Caco-2 (cell line): Measurements from ENCODE around the gene ZDHHC19. TPM values are rescaled to one million over a fixed set of nuclear protein-coding genes. Genes with fewer than 3 reads are reported as not detected.

Source experiments
- BruUV-seq: library from RNA; stranded (reverse); fragments of 400-500 nt; replicated peaks from 2 replicates; lab custom pipeline; 2021; lab: Mats Ljungman, UMichigan
- CTCF ChIA-PET: fragments of 300-600 bp; sonication (Branson Sonifier 250); formaldehyde crosslinking; loops from one replicate; lab custom pipeline; 2022; ENCODE audit warnings: antibody characterized with exemption; lab: Charles Lee
- POLR2A ChIA-PET: fragments of 300-600 bp; sonication (Branson Sonifier 250); formaldehyde crosslinking; loops from one replicate; lab custom pipeline; 2022; ENCODE audit warnings: antibody characterized with exemption; lab: Charles Lee
- DNase-seq, 2 experiments: peaks; one replicate each; pipeline versions ENCODE4 v3.0.0 to v3.0.0-alpha.2; 2020 to 2022
- H3K27me3 ChIP-seq: replicated peaks from 2 replicates; pipeline ENCODE4 v1.6.0; 2011; ENCODE audit warnings: low read length; ENCODE audit not compliant: control insufficient read depth, insufficient read depth
- H3K36me3 ChIP-seq: 2 replicates; pipeline ENCODE4 v1.5.1; 2011; ENCODE audit warnings: low read length; ENCODE audit not compliant: control insufficient read depth, insufficient read depth
- H3K4me1 ChIP-seq: fragments of 250-450 bp; sonication (Bioruptor Pico); 2 replicates; pipeline ENCODE4 v1.5.1; 2020; ENCODE audit warnings: mild to moderate bottlenecking
- H3K4me3 ChIP-seq: 2 replicates; pipeline ENCODE4 v1.5.1; 2011; ENCODE audit warnings: low read depth, mild to moderate bottlenecking, control low read depth, low read length
- H3K9me3 ChIP-seq: fragments of 250-450 bp; sonication (Bioruptor Pico); 2 replicates; pipeline ENCODE4 v1.5.1; 2020; ENCODE audit warnings: mild to moderate bottlenecking, moderate library complexity
- H3K27ac Mint-ChIP-seq: one replicate; pipeline ENCODE4 v1.8.0; 2022; ENCODE audit warnings: mixed read lengths; ENCODE audit not compliant: unreplicated experiment
- H3K27me3 Mint-ChIP-seq: one replicate; pipeline ENCODE4 v1.8.0; 2022; ENCODE audit warnings: mixed read lengths; ENCODE audit not compliant: insufficient read depth, unreplicated experiment
- H3K36me3 Mint-ChIP-seq: one replicate; pipeline ENCODE4 v1.8.0; 2022; ENCODE audit warnings: mild to moderate bottlenecking, mixed read lengths; ENCODE audit not compliant: insufficient read depth, unreplicated experiment
- H3K4me1 Mint-ChIP-seq: one replicate; pipeline ENCODE4 v1.8.0; 2022; ENCODE audit warnings: low read depth, mixed read lengths; ENCODE audit not compliant: unreplicated experiment
- H3K4me3 Mint-ChIP-seq: one replicate; pipeline ENCODE4 v1.8.0; 2022; ENCODE audit warnings: mild to moderate bottlenecking, moderate library complexity, mixed read lengths; ENCODE audit not compliant: unreplicated experiment
- H3K9me3 Mint-ChIP-seq: one replicate; pipeline ENCODE4 v1.8.0; 2022; ENCODE audit warnings: mixed read lengths; ENCODE audit not compliant: unreplicated experiment
- CTCF ChIP-seq, 2 experiments: fragments of 200-600 bp in 1 of 2; IDR thresholded peaks; 1 replicate in 1 of 2; 2 replicates in 1 of 2; pipeline versions ENCODE4 v1.5.1 to v1.8.0; 2011 to 2022; ENCODE audit warnings: antibody characterized with exemption in 1 of 2, control low read depth in 1 of 2, inconsistent platforms in 1 of 2, low read depth in 1 of 2, low read length in 1 of 2, mild to moderate bottlenecking in 1 of 2, moderate library complexity in 1 of 2; ENCODE audit not compliant: insufficient read depth in 1 of 2, severe bottlenecking in 1 of 2, unreplicated experiment in 1 of 2
- intact Hi-C: fragments of 100-400 bp; cut with micrococcal nuclease; formaldehyde crosslinking; loops from one replicate; pipeline ENCODE4 v1.10.0; 2022; ENCODE audit not compliant: unreplicated experiment
- total RNA-seq: library from RNA; stranded (reverse); gene quantifications from 2 replicates; pipeline ENCODE4 v1.2.3, GENCODE V29; 2022

ZDHHC19 gene
- total RNA-seq, 1 experiment from 2014 or later: not detected

GRCh38 chr3:196219970-196220311 lies 8.7 kb upstream of the ZDHHC19 start:
- ChIA-PET CTCF (no interaction called here), POLR2A (no interaction called here)
- Mint-ChIP-seq H3K4me3 (no peak overlapping the region), H3K9me3 (no peaks in the 10 kb centered on the region), H3K36me3 (no peaks in the 10 kb centered on the region), H3K27me3 (no peaks in the 10 kb centered on the region), H3K4me1 (no peaks in the 10 kb centered on the region), H3K27ac (no peak overlapping the region)
- DNase-seq: no peak
- intact Hi-C loops: no loop called here
- no peaks in the 10 kb centered on the region for H3K9me3 ChIP-seq
- no peaks in the 10 kb centered on the region for H3K27me3 ChIP-seq
- H3K4me1 ChIP-seq: peaks cover 3% of the 10 kb centered on the region; the same call in 1 of the 2 replicates
- TF ChIP-seq CTCF (IDR thresholded peaks at IDR 0.05; ENCODE audit: insufficient read depth in 1 of 2, low read depth in 1 of 2, low read length in 1 of 2, severe bottlenecking in 1 of 2, unreplicated experiment in 1 of 2): no peak
- no peak overlapping the region for H3K4me3 ChIP-seq
- no peaks in the 10 kb centered on the region; the same call in 1 of the 2 replicates for H3K36me3 ChIP-seq
- BruUV-seq: no TSS peak

GRCh38 chr3:196219194-196219969 lies 8.2 kb upstream of the ZDHHC19 start:
- H3K27me3 Mint-ChIP-seq: no peaks in the 10 kb centered on the region
- no peak for DNase-seq
- no peaks in the 10 kb centered on the region; the same call in 1 of the 2 replicates for H3K36me3 ChIP-seq
- H3K9me3 Mint-ChIP-seq: no peaks in the 10 kb centered on the region
- no peak overlapping the region for H3K4me3 Mint-ChIP-seq
- peaks cover 9% of the 10 kb centered on the region; the same call in 1 of the 2 replicates for H3K4me1 ChIP-seq
- H3K27ac Mint-ChIP-seq: no peak overlapping the region
- no peak for TF ChIP-seq CTCF (IDR thresholded peaks at IDR 0.05; ENCODE audit: insufficient read depth in 1 of 2, low read depth in 1 of 2, low read length in 1 of 2, severe bottlenecking in 1 of 2, unreplicated experiment in 1 of 2)
- no TSS peak for BruUV-seq
- H3K4me1 Mint-ChIP-seq: peaks cover 2% of the 10 kb centered on the region
- intact Hi-C loops: no loop called here
- no peaks in the 10 kb centered on the region for H3K36me3 Mint-ChIP-seq
- H3K4me3 ChIP-seq: no peak overlapping the region
- H3K9me3 ChIP-seq: no peaks in the 10 kb centered on the region
- POLR2A ChIA-PET: no interaction called here
- CTCF ChIA-PET: no interaction called here
- H3K27me3 ChIP-seq: no peaks in the 10 kb centered on the region

- H3K9me3 Mint-ChIP-seq: no peaks in the 10 kb centered on the region
- no peaks in the 10 kb centered on the region for H3K27me3 ChIP-seq
- H3K27ac Mint-ChIP-seq: no peak overlapping the region
- H3K9me3 ChIP-seq: no peaks in the 10 kb centered on the region
- DNase-seq: no peak
- no peaks in the 10 kb centered on the region for H3K36me3 Mint-ChIP-seq
- ChIA-PET CTCF (no interaction called here), POLR2A (no interaction called here)
- intact Hi-C loops: no loop called here
- H3K4me1 Mint-ChIP-seq: peaks cover 7% of the 10 kb centered on the region
- no TSS peak for BruUV-seq
- no peaks in the 10 kb centered on the region; the same call in 1 of the 2 replicates for H3K36me3 ChIP-seq
- peaks cover 9% of the 10 kb centered on the region; the same call in 1 of the 2 replicates for H3K4me1 ChIP-seq
- H3K4me3 Mint-ChIP-seq: no peak overlapping the region
- H3K27me3 Mint-ChIP-seq: no peaks in the 10 kb centered on the region
- H3K4me3 ChIP-seq: no peak overlapping the region
- no peak for TF ChIP-seq CTCF (IDR thresholded peaks at IDR 0.05; ENCODE audit: insufficient read depth in 1 of 2, low read depth in 1 of 2, low read length in 1 of 2, severe bottlenecking in 1 of 2, unreplicated experiment in 1 of 2)
Measured at GRCh38 chr3:196218155-196218712, 7.0 kb upstream of the ZDHHC19 start.
